Fibroblast of mammary gland (primary cell): Measurements from ENCODE around the gene TTPAL.

ENCODE experiments used
- DNase-seq: peaks from one replicate; pipeline ENCODE4 v3.0.0-alpha.2; 2010; ENCODE audit warnings: low read depth
- H3K4me3 ChIP-seq: 2 replicates; pipeline ENCODE4 v1.5.1; 2011; ENCODE audit warnings: low read depth, mild to moderate bottlenecking, low read length, moderate library complexity; ENCODE audit not compliant: control insufficient read depth
- TF ChIP-seq, protein P1 (sequence below): conservative IDR thresholded peaks from 2 replicates; pipeline ENCODE4 v1.5.1; 2011; ENCODE audit warnings: low read depth, low read length, inconsistent platforms; ENCODE audit not compliant: control insufficient read depth, insufficient read depth

The TTPAL gene

GRCh38 chr20:44494681-44495080, 19.0 kb downstream of the TTPAL start:
- H3K4me3 ChIP-seq: no peak overlapping the region
- no peak for DNase-seq
- TF ChIP-seq, protein P1, sequence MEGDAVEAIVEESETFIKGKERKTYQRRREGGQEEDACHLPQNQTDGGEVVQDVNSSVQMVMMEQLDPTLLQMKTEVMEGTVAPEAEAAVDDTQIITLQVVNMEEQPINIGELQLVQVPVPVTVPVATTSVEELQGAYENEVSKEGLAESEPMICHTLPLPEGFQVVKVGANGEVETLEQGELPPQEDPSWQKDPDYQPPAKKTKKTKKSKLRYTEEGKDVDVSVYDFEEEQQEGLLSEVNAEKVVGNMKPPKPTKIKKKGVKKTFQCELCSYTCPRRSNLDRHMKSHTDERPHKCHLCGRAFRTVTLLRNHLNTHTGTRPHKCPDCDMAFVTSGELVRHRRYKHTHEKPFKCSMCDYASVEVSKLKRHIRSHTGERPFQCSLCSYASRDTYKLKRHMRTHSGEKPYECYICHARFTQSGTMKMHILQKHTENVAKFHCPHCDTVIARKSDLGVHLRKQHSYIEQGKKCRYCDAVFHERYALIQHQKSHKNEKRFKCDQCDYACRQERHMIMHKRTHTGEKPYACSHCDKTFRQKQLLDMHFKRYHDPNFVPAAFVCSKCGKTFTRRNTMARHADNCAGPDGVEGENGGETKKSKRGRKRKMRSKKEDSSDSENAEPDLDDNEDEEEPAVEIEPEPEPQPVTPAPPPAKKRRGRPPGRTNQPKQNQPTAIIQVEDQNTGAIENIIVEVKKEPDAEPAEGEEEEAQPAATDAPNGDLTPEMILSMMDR: no peak

- peak; percentile 94 for DNase-seq
- TF ChIP-seq, protein P1: no peak
- H3K4me3 ChIP-seq: no peak overlapping the region
Observed at GRCh38 chr20:44495257-44495656, 19.6 kb downstream of the TTPAL start.

GRCh38 chr20:44495802-44496481, 20.3 kb downstream of the TTPAL start:
- no peak overlapping the region for H3K4me3 ChIP-seq
- peak; percentile 100 for DNase-seq
- TF ChIP-seq, protein P1: no peak

- TF ChIP-seq, protein P1: no peak
- peak; percentile 97 for DNase-seq
- H3K4me3 ChIP-seq: no peak overlapping the region
Observed at GRCh38 chr20:44496976-44497375, 21.3 kb downstream of the TTPAL start.

DNA sequence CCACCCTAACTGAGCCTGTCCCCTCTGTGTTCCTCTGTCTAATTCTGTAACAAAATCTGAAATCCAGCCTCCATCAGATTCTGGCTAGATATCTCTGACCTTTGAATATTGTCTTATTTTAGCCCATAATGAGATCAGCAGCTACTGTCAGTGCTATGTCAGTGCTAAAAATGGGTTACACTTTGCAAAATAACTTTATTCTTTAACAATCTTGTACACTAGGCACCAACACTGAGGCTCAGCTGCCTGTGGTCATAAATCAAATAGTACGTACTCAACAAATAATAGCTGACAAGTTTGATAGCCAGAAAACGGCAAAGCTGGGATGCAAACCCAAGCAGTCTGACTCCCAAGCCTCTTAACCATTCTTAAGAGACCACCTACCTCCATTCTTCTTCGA, 22.1 kb downstream of the TTPAL start:
- TF ChIP-seq, protein P1: no peak

DNA sequence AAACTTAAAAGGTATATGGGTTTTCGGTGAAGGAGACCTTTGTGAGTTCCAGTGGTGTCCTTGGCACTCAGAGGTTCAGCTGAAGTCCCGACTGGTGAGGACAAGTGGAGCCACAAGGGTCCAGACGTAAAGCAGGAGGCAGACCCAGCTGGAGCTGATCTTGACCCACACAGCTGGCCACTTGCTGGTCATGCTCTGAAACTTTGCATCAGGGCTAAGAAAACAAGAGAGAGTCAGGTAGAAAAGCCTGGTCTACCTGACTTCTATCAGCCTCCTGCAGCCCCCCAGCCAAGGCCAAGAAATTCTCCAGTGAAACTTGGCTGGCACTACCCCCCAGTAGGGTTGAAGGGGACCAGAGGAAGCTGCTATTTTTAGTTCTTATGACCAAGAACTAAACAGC, 24.5 kb downstream of the TTPAL start:
- H3K4me3 ChIP-seq: no peak overlapping the region
- TF ChIP-seq, protein P1: no peak
- DNase-seq: no peak

More for the DNA sequence above, 22.1 kb downstream of the TTPAL start:
- H3K4me3 ChIP-seq: no peak overlapping the region
- DNase-seq: no peak
